ENCODE data around the gene ACOT6. TPM values are rescaled to one million over a fixed set of nuclear protein-coding genes. Genes with fewer than 3 reads are reported as not detected.
A peak's percentile ranks its signal among the peaks of the same experiment; 100 is the strongest.
"Not testable (repeated sequence)": the region's sequence is repeated elsewhere in the genome, so short reads cannot be mapped to it uniquely, and the experiment has no call there.

ACOT6 gene
- polyA plus RNA-seq, 3 donors: not detected

GRCh38 chr14:73570913-73571312 lies 41.4 kb upstream of the ACOT6 start:
- H3K4me3 Mint-ChIP-seq; H3K9me3 ChIP-seq (replicated peaks in 1 of 2; ENCODE audit: control insufficient read depth in 1 of 2, insufficient read depth in 1 of 2, low read length in 2 of 2); H3K9me3 Mint-ChIP-seq; H3K27ac Mint-ChIP-seq; H3K9ac ChIP-seq (ENCODE audit: insufficient read depth, low read length, poor library complexity, severe bottlenecking); H3K79me2 ChIP-seq (ENCODE audit: insufficient read depth, low read length); H3K36me3 ChIP-seq (replicated peaks in 1 of 2; ENCODE audit: control insufficient read depth in 1 of 2, insufficient read depth in 2 of 2, low read length in 2 of 2); H2AFZ ChIP-seq (ENCODE audit: insufficient read depth, low read depth, low read length, poor library complexity, severe bottlenecking); H3K27me3 ChIP-seq (ENCODE audit: control insufficient read depth in 2 of 2, insufficient read depth in 2 of 2, low read length in 2 of 2); H3K27ac ChIP-seq (ENCODE audit: low read depth in 1 of 2, low read length in 2 of 2); H3K27me3 Mint-ChIP-seq (ENCODE audit: low read depth in 3 of 3); H3K4me2 ChIP-seq (replicated peaks; ENCODE audit: extremely low read depth, low read length, poor library complexity, severe bottlenecking); intact Hi-C loops (cut with micrococcal nuclease); H3K4me3 ChIP-seq (replicated peaks in 1 of 3; ENCODE audit: low read depth in 2 of 3, low read length in 3 of 3); H4K20me1 ChIP-seq (ENCODE audit: insufficient read depth, low read length): not testable (repeated sequence)
- peak; percentile 71 for TF ChIP-seq CTCF (IDR thresholded peaks at IDR 0.05)
- peak in 1 of 3 donors; percentile 26 for DNase-seq
- Mint-ChIP-seq H3K36me3 (peaks cover 17 to 18% of the 10 kb centered on the region in 2 donors), H3K4me1 (peaks cover 22% of the 10 kb centered on the region)
- WGBS (ENCODE audit: insufficient coverage): 30% methylated on average over 5 of the region's 8 CpGs
- peaks cover 11 to 25% of the 10 kb centered on the region in 2 donors for H3K4me1 ChIP-seq (ENCODE audit: control insufficient read depth in 1 of 2, insufficient read depth in 2 of 2, low read length in 2 of 2)

DNA sequence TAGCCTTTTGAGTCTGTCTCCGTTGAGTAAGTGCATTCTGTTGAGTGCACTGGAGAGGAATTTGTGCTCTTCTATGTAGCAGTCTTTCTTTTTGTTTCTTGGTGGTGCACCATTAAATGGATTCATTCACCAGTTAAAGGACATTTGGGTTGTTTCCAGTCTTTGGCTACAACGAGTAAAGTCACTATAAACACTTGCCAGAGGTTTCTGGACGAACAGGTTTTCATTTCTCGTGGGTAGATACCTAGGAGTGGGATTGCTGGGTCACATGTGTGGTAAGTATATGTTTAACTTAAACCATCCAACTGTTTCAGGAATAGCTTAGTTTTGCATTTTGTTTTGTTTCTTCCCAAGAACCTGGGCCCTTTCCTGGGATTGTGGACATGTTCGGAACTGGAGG lies 39.3 kb upstream of the ACOT6 start:
- H3K27ac Mint-ChIP-seq; H3K9me3 Mint-ChIP-seq; DNase-seq; H3K79me2 ChIP-seq (ENCODE audit: insufficient read depth, low read length); H3K4me3 Mint-ChIP-seq; H3K9me3 ChIP-seq (replicated peaks in 1 of 2; ENCODE audit: control insufficient read depth in 1 of 2, insufficient read depth in 1 of 2, low read length in 2 of 2); H3K9ac ChIP-seq (ENCODE audit: insufficient read depth, low read length, poor library complexity, severe bottlenecking); H3K27me3 Mint-ChIP-seq (ENCODE audit: low read depth in 3 of 3); intact Hi-C loops (cut with micrococcal nuclease); H3K27ac ChIP-seq (ENCODE audit: low read depth in 1 of 2, low read length in 2 of 2); H3K36me3 ChIP-seq (replicated peaks in 1 of 2; ENCODE audit: control insufficient read depth in 1 of 2, insufficient read depth in 2 of 2, low read length in 2 of 2); H3K27me3 ChIP-seq (ENCODE audit: control insufficient read depth in 2 of 2, insufficient read depth in 2 of 2, low read length in 2 of 2); H4K20me1 ChIP-seq (ENCODE audit: insufficient read depth, low read length); H2AFZ ChIP-seq (ENCODE audit: insufficient read depth, low read depth, low read length, poor library complexity, severe bottlenecking); H3K4me2 ChIP-seq (replicated peaks; ENCODE audit: extremely low read depth, low read length, poor library complexity, severe bottlenecking); H3K4me3 ChIP-seq (replicated peaks in 1 of 3; ENCODE audit: low read depth in 2 of 3, low read length in 3 of 3): not testable (repeated sequence)
- H3K36me3 Mint-ChIP-seq: peaks cover 17 to 26% of the 10 kb centered on the region in 2 donors
- WGBS (ENCODE audit: insufficient coverage): no CpG with 5 or more reads among the region's 5 CpGs
- H3K4me1 Mint-ChIP-seq: peaks cover 21% of the 10 kb centered on the region
- peaks cover 11 to 25% of the 10 kb centered on the region in 2 donors for H3K4me1 ChIP-seq (ENCODE audit: control insufficient read depth in 1 of 2, insufficient read depth in 2 of 2, low read length in 2 of 2)

DNA sequence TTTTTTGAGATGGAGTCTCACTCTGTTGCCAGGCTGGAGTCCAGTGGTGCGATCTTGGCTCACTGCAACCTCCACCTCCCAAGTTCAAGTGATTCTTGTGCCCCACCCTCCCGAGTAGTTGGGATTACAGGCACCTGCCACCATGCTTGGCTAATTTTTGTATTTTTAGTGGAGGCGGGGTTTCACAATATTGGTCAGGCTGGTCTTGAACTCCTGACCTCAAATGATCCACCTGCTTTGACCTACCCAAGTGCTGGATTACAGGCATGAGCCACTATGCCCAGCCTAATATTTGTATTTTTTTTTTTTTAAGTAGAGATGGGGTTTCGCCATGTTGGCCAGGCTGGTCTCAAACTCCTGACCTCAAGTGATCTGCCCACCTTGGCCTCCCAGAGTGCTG lies 38.6 kb upstream of the ACOT6 start:
- H3K9me3 Mint-ChIP-seq; H3K27ac ChIP-seq (ENCODE audit: low read depth in 1 of 2, low read length in 2 of 2); H3K36me3 ChIP-seq (replicated peaks in 1 of 2; ENCODE audit: control insufficient read depth in 1 of 2, insufficient read depth in 2 of 2, low read length in 2 of 2); H2AFZ ChIP-seq (ENCODE audit: insufficient read depth, low read depth, low read length, poor library complexity, severe bottlenecking); H3K27me3 ChIP-seq (ENCODE audit: control insufficient read depth in 2 of 2, insufficient read depth in 2 of 2, low read length in 2 of 2); H3K4me2 ChIP-seq (replicated peaks; ENCODE audit: extremely low read depth, low read length, poor library complexity, severe bottlenecking); H3K9ac ChIP-seq (ENCODE audit: insufficient read depth, low read length, poor library complexity, severe bottlenecking); H3K4me3 Mint-ChIP-seq; H3K4me3 ChIP-seq (replicated peaks in 1 of 3; ENCODE audit: low read depth in 2 of 3, low read length in 3 of 3); intact Hi-C loops (cut with micrococcal nuclease); H4K20me1 ChIP-seq (ENCODE audit: insufficient read depth, low read length); H3K27me3 Mint-ChIP-seq (ENCODE audit: low read depth in 3 of 3); H3K79me2 ChIP-seq (ENCODE audit: insufficient read depth, low read length); DNase-seq; H3K27ac Mint-ChIP-seq; H3K9me3 ChIP-seq (replicated peaks in 1 of 2; ENCODE audit: control insufficient read depth in 1 of 2, insufficient read depth in 1 of 2, low read length in 2 of 2): not testable (repeated sequence)
- peaks cover 7 to 19% of the 10 kb centered on the region in 2 donors for H3K4me1 ChIP-seq (ENCODE audit: control insufficient read depth in 1 of 2, insufficient read depth in 2 of 2, low read length in 2 of 2)
- WGBS (ENCODE audit: insufficient coverage): no CpG with 5 or more reads among the region's 4 CpGs
- Mint-ChIP-seq H3K4me1 (peaks cover 14% of the 10 kb centered on the region), H3K36me3 (peaks cover 17 to 32% of the 10 kb centered on the region in 2 donors)

GRCh38 chr14:73574251-73574650 lies 38.1 kb upstream of the ACOT6 start:
- H3K4me3 ChIP-seq (replicated peaks in 1 of 3; ENCODE audit: low read depth in 2 of 3, low read length in 3 of 3); intact Hi-C loops (cut with micrococcal nuclease); H3K36me3 ChIP-seq (replicated peaks in 1 of 2; ENCODE audit: control insufficient read depth in 1 of 2, insufficient read depth in 2 of 2, low read length in 2 of 2); DNase-seq; H3K9ac ChIP-seq (ENCODE audit: insufficient read depth, low read length, poor library complexity, severe bottlenecking); H4K20me1 ChIP-seq (ENCODE audit: insufficient read depth, low read length); H3K27me3 Mint-ChIP-seq (ENCODE audit: low read depth in 3 of 3); H3K79me2 ChIP-seq (ENCODE audit: insufficient read depth, low read length); H3K27ac ChIP-seq (ENCODE audit: low read depth in 1 of 2, low read length in 2 of 2); H3K9me3 Mint-ChIP-seq; H3K27me3 ChIP-seq (ENCODE audit: control insufficient read depth in 2 of 2, insufficient read depth in 2 of 2, low read length in 2 of 2); H2AFZ ChIP-seq (ENCODE audit: insufficient read depth, low read depth, low read length, poor library complexity, severe bottlenecking); H3K4me2 ChIP-seq (replicated peaks; ENCODE audit: extremely low read depth, low read length, poor library complexity, severe bottlenecking); H3K4me1 Mint-ChIP-seq; H3K9me3 ChIP-seq (replicated peaks in 1 of 2; ENCODE audit: control insufficient read depth in 1 of 2, insufficient read depth in 1 of 2, low read length in 2 of 2): not testable (repeated sequence)
- Mint-ChIP-seq H3K27ac (peak overlapping the region in 2 of 7 donors; percentile 5 to 78), H3K36me3 (peaks cover 17 to 32% of the 10 kb centered on the region in 2 donors), H3K4me3 (peak overlapping the region in 1 of 2 donors; percentile 34)
- peaks cover 5 to 14% of the 10 kb centered on the region in 2 donors for H3K4me1 ChIP-seq (ENCODE audit: control insufficient read depth in 1 of 2, insufficient read depth in 2 of 2, low read length in 2 of 2)
- WGBS (ENCODE audit: insufficient coverage): 100% methylated on average over 2 of the region's 7 CpGs
